ENCODE data around the gene ZNF143. TPM values are rescaled to one million over a fixed set of nuclear protein-coding genes. Genes with fewer than 3 reads are reported as not detected.
"Not testable (repeated sequence)": the region's sequence is repeated elsewhere in the genome, so short reads cannot be mapped to it uniquely, and the experiment has no call there.

ZNF143 gene
- total and polyA plus RNA-seq, 11 donors = 7.9 to 32.3 (median 22.0) TPM

- no peaks in the 10 kb centered on the region for H3K9me3 ChIP-seq
- TF ChIP-seq CTCF (IDR thresholded peaks at IDR 0.05) (peak; percentile 59 to 88 (median 74)), POLR2A (IDR thresholded peaks at IDR 0.05) (no peak)
- intact Hi-C loops (cut with DNase I) = loop anchor here in 8 of 10 donors (1.0 to 10.0 kb wide), 11 partner anchors 37 to 790 kb away; partner anchors contain the start of gene WEE1 (in 1 of the 8)
- ATAC-seq = peak; percentile 49 to 87 (median 80)
- WGBS, 4 donors = 71 to 75% (median 72%) methylated on average over 6 of the region's 6 CpGs
- H3K27me3 ChIP-seq = no peaks in the 10 kb centered on the region
- H3K27ac ChIP-seq = no peak overlapping the region
- H3K36me3 ChIP-seq = no peaks in the 10 kb centered on the region
- H3K4me3 ChIP-seq = no peak overlapping the region
- peaks cover 0 to 12% (median 2%) of the 10 kb centered on the region in 12 donors for H3K4me1 ChIP-seq
- DNase-seq = peak; percentile 62 to 88 (median 75)
Observed at GRCh38 chr11:9535189-9535781, 74.5 kb downstream of the ZNF143 start.

GRCh38 chr11:9538548-9538947, 77.7 kb downstream of the ZNF143 start:
- Histone ChIP-seq H3K4me1 (peaks cover 0 to 12% (median 2%) of the 10 kb centered on the region in 12 donors), H3K4me3 (no peak overlapping the region), H3K36me3 (no peaks in the 10 kb centered on the region), H3K27ac (no peak overlapping the region), H3K9me3 (no peaks in the 10 kb centered on the region), H3K27me3 (no peaks in the 10 kb centered on the region)
- intact Hi-C loops (cut with DNase I) = loop anchor here in 8 of 10 donors (5.0 to 10.0 kb wide), 8 partner anchors 34 to 786 kb away; partner anchors contain the start of gene WEE1 (in 1 of the 8)
- no peak for TF ChIP-seq CTCF (IDR thresholded peaks at IDR 0.05)
- TF ChIP-seq POLR2A (IDR thresholded peaks at IDR 0.05) = no peak
- ATAC-seq = no peak
- no peak for DNase-seq
- 86 to 94% (median 93%) methylated on average over 2 of the region's 2 CpGs for WGBS, 4 donors

GRCh38 chr11:9549216-9549615, 88.4 kb downstream of the ZNF143 start:
- ATAC-seq; DNase-seq; H3K36me3 ChIP-seq; H3K27me3 ChIP-seq; intact Hi-C loops (cut with DNase I); H3K4me3 ChIP-seq; H3K9me3 ChIP-seq; H3K27ac ChIP-seq; H3K4me1 ChIP-seq: not testable (repeated sequence)
- WGBS, 4 donors = 92 to 97% (median 94%) methylated on average over 5 of the region's 5 CpGs

GRCh38 chr11:9550191-9550628, 89.4 kb downstream of the ZNF143 start:
- TF ChIP-seq CTCF (IDR thresholded peaks at IDR 0.05) (no peak), POLR2A (IDR thresholded peaks at IDR 0.05) (no peak)
- peak overlapping the region in 1 of 12 donors; percentile 39 for H3K27ac ChIP-seq
- peaks cover 0 to 10% (median 0%) of the 10 kb centered on the region in 12 donors for H3K4me1 ChIP-seq
- H3K4me3 ChIP-seq = no peak overlapping the region
- WGBS, 4 donors = 83 to 88% (median 85%) methylated on average over 8 of the region's 8 CpGs
- intact Hi-C loops (cut with DNase I) = no loop called here
- DNase-seq (no peak), ATAC-seq (no peak)
- no peaks in the 10 kb centered on the region for H3K36me3 ChIP-seq
- peaks cover 0 to 4% (median 0%) of the 10 kb centered on the region in 12 donors for H3K9me3 ChIP-seq
- no peaks in the 10 kb centered on the region for H3K27me3 ChIP-seq
